Activated naive CD4-positive, alpha-beta T cell treated with anti-CD3 and anti-CD28 coated beads for 36 hours (primary cell): ENCODE results near the gene ARHGEF7. TPM values are rescaled to one million over a fixed set of nuclear protein-coding genes. Genes with fewer than 3 reads are reported as not detected.

ENCODE experiments used
- CTCF ChIA-PET: fragments of 350-600 bp; sonication (Branson Sonifier 250); formaldehyde crosslinking; loops from one replicate; lab custom pipeline; 2021; ENCODE audit warnings: antibody characterized with exemption; lab: Charles Lee
- DNase-seq: peaks from one replicate; pipeline ENCODE4 v3.0.0-alpha.2; 2020
- H3K27ac Mint-ChIP-seq: one replicate; pipeline ENCODE4 v1.8.0; 2021; ENCODE audit warnings: mild to moderate bottlenecking, mixed read lengths
- H3K27me3 Mint-ChIP-seq: one replicate; pipeline ENCODE4 v1.8.0; 2021; ENCODE audit warnings: low read depth, mixed read lengths
- H3K36me3 Mint-ChIP-seq: one replicate; pipeline ENCODE4 v1.8.0; 2021; ENCODE audit warnings: low read depth, mixed read lengths
- H3K4me1 Mint-ChIP-seq: one replicate; pipeline ENCODE4 v1.8.0; 2021; ENCODE audit warnings: low read depth, mixed read lengths
- H3K4me3 Mint-ChIP-seq: one replicate; pipeline ENCODE4 v1.8.0; 2021; ENCODE audit warnings: mild to moderate bottlenecking, moderate library complexity, mixed read lengths
- H3K9me3 Mint-ChIP-seq: one replicate; pipeline ENCODE4 v1.8.0; 2021; ENCODE audit warnings: mixed read lengths
- intact Hi-C: fragments of 100-400 bp; cut with micrococcal nuclease; formaldehyde crosslinking; loops from one replicate; pipeline ENCODE4 v1.15.1; 2023
- total RNA-seq, 2 experiments: library from RNA; stranded (reverse); gene quantifications; one replicate each; pipeline ENCODE4 v1.2.3, GENCODE V29; 2021

Gene ARHGEF7
- total RNA-seq, 2 experiments from 2014 or later, result 48.4 to 56.6 TPM

DNA sequence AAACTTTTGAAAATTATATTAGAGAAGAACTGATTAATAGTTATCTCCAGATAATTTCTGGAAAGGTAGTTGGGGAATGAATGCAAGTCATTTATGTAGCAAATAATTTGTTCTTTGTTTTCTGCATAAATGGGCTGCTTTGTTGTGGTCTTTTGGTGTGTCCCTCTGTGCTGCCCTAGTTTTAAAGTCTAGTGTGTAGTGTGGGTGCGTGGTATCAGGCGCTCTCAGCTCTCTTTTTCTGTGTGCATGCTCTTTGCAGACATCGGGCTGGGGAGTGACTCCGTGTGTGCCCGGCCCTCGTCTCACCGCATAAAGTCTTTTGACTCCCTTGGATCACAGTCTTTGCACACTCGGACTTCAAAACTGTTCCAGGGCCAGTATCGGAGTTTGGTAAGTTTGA lies 94.5 kb downstream of the ARHGEF7 start:
- no peak overlapping the region for H3K27ac Mint-ChIP-seq
- no peaks in the 10 kb centered on the region for H3K9me3 Mint-ChIP-seq
- CTCF ChIA-PET, result interaction anchor here (2.8 kb wide), 1 partner anchor 142 kb away, joined by 12 read pairs; no protein-coding TSS in a partner anchor
- no peak for DNase-seq
- H3K4me3 Mint-ChIP-seq, result no peak overlapping the region
- intact Hi-C loops, result no loop called here
- peaks cover 31% of the 10 kb centered on the region for H3K4me1 Mint-ChIP-seq
- peaks cover 7% of the 10 kb centered on the region for H3K36me3 Mint-ChIP-seq
- no peaks in the 10 kb centered on the region for H3K27me3 Mint-ChIP-seq

DNA sequence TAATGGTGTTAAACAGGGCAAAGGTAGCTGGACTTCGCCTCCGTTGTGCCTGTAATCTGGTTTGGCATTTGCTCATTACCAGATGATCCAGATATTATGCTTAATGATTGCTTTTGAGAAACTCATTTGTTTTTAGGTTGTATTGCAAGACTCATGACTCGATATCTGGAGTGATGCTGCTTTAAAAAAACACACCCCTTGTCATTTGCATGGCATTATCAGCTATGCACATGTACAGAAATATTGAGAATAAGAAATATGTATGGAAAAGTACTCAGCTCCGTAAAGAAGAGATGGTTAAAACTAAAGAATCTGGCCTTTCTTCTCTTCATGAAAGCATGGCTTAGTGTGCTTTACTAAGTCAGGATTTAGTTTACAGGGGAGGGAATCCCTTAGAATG lies 95.0 kb downstream of the ARHGEF7 start:
- no peak overlapping the region for H3K27ac Mint-ChIP-seq
- no peak for DNase-seq
- H3K27me3 Mint-ChIP-seq, result no peaks in the 10 kb centered on the region
- CTCF ChIA-PET, result interaction anchor here (2.8 kb wide), 1 partner anchor 143 kb away, joined by 12 read pairs; no protein-coding TSS in a partner anchor
- peaks cover 7% of the 10 kb centered on the region for H3K36me3 Mint-ChIP-seq
- H3K4me3 Mint-ChIP-seq, result no peak overlapping the region
- H3K4me1 Mint-ChIP-seq, result peaks cover 31% of the 10 kb centered on the region
- no peaks in the 10 kb centered on the region for H3K9me3 Mint-ChIP-seq
- intact Hi-C loops, result no loop called here

DNA sequence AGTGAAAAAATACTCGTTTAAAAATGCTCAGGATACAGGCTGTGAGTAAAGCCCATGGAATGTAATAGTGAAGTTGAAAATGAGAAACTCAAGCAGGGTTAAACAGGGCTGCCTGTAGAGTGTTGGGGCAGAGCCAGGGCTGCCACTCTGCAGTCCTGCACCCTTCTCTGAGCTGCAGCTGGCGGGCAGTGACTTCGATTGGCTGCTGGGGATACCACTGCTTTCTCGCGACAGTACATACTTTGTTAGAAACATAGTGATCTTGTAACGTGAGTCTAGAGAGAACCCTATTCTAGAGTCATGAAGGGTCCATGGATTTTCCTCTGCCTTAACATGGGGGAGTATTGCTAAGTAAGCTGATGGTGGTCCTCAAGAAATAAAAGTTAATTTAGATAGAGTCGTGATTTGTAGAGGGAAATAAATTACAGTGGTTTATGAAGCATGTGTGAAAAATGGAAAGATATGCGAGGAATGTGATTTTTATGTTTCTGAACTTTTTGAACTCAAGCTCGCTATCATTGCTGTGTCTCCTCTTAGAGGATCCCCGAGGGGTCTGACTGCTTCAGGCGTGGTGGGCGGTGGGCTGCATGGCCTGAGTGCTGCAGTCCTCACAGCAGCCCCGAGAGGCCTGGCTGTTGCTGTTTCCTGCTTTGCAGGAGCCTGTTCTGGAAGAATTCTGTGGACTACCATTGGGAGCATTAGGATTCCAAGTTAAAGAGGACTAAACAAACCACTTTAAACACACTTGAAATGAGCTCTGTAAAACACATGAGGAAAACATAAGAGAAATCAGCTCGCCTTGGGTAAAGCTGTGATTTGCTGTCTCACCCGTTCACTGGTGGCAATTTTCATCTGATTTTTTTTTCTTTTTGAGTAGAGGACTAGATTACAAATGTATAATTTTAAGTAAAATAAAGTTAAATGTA lies 95.7 kb downstream of the ARHGEF7 start:
- no peak for DNase-seq
- H3K27me3 Mint-ChIP-seq, result no peaks in the 10 kb centered on the region
- H3K27ac Mint-ChIP-seq, result no peak overlapping the region
- H3K4me1 Mint-ChIP-seq, result peaks cover 37% of the 10 kb centered on the region
- intact Hi-C loops, result no loop called here
- H3K36me3 Mint-ChIP-seq, result peaks cover 2% of the 10 kb centered on the region
- H3K9me3 Mint-ChIP-seq, result no peaks in the 10 kb centered on the region
- H3K4me3 Mint-ChIP-seq, result no peak overlapping the region
- CTCF ChIA-PET, result interaction anchor here (1.2 to 2.8 kb wide), 3 partner anchors 8 to 144 kb away, joined by 3 to 12 read pairs (median 5); no protein-coding TSS in a partner anchor

DNA sequence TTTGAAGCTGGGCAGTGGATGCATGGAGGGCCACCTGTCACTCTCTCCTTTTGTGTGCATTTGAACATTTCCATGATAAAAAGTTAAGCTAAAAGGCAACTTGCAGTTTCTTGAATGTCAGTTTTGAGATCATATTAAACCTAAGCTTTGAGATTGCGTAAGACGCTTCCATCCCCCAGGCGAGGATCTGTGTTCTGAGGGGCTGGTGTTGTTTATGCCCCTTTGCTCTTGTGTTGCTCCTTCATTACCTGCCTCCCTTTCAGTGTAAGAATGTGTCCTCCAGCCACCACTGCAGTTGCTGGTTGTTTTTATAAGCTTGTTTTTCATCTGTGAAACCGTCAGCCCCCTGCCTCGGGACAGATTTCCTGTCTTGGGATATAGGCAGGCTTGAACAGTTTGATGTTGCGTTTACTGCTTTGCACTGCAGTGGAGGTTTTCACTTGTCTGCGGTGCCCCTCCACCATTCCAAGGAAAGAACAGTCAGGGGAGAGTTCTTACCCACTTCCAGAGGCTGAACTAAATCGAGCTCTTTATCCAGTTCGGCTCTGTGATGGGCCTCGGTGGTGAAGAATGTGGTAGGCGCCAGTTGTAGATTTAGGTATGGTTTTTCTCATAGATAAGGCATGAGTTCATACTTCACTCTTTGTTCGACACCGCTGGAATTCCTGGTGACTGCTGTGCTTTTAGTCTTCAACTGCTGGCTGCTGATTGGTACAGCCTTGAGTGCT lies 96.8 kb downstream of the ARHGEF7 start:
- CTCF ChIA-PET, result interaction anchor here (1.2 to 2.8 kb wide), 3 partner anchors 10 to 145 kb away, joined by 3 to 12 read pairs (median 5); no protein-coding TSS in a partner anchor
- Mint-ChIP-seq H3K4me3 (no peak overlapping the region), H3K27me3 (no peaks in the 10 kb centered on the region), H3K27ac (no peak overlapping the region), H3K36me3 (peaks cover 2% of the 10 kb centered on the region), H3K4me1 (peaks cover 42% of the 10 kb centered on the region), H3K9me3 (no peaks in the 10 kb centered on the region)
- intact Hi-C loops, result no loop called here
- DNase-seq, result no peak

DNA sequence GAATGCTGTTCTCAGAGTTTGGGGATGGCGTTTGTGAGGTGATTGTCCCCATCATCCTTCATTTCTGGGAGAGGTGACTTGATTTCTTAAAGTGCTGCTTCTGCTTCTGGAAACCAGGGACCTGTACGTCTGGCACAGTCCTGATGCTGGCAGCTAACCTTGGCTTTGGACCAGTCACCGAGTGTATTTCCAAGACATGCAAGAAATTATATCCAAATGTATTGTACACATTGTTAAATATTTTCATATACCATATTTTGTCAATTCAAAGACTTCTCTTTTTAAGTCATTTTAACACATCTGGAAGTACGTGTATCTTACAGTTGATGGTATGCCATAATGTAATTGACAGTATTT lies 97.4 kb downstream of the ARHGEF7 start:
- Mint-ChIP-seq H3K27ac (no peak overlapping the region), H3K9me3 (no peaks in the 10 kb centered on the region), H3K27me3 (no peaks in the 10 kb centered on the region), H3K36me3 (peaks cover 2% of the 10 kb centered on the region), H3K4me1 (peaks cover 42% of the 10 kb centered on the region), H3K4me3 (no peak overlapping the region)
- intact Hi-C loops, result no loop called here
- no peak for DNase-seq
- CTCF ChIA-PET, result no interaction called here

DNA sequence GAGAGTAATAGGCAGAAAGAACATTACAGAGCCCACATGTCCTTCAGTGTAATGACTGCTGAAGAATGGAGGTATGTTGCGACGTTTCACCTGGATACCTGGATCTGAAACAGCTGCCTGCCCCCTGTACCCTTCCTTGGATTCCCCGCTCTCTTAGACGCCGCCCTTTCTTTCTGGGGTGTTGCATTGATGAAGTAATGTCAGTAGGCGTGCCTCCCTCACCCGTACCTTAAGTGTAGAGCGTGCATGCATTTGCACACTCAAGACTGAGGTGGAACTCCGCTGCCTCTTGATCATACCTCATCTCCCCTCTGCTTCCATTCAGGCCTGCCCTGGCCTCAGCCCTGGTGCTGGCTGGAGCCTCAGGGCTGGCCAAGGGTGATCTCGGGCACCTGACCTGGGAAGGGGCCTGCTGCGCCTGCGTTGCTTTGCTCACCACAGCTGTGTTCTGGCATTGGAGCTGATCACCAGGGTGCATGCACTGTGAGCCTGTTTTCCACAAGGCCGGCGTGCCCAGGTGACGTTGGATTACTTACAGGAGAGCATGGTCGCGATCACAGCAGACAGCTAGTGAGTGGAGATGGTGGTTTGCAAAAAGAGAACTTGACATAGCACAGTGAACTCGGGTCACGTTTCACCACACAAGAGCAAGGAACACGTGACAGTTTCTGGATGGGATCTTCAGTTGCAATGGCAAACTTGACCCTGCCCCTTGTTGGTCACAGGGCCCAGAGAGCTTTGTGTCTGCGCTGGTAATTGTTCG lies 99.0 kb downstream of the ARHGEF7 start:
- peaks cover 36% of the 10 kb centered on the region for H3K4me1 Mint-ChIP-seq
- no peak for DNase-seq
- no peaks in the 10 kb centered on the region for H3K27me3 Mint-ChIP-seq
- H3K4me3 Mint-ChIP-seq, result no peak overlapping the region
- peaks cover 2% of the 10 kb centered on the region for H3K36me3 Mint-ChIP-seq
- intact Hi-C loops, result no loop called here
- no peak overlapping the region for H3K27ac Mint-ChIP-seq
- CTCF ChIA-PET, result interaction anchor here (0.6 to 5.8 kb wide), 2 partner anchors 146 to 309 kb away, joined by 3 to 40 read pairs; no protein-coding TSS in a partner anchor
- no peaks in the 10 kb centered on the region for H3K9me3 Mint-ChIP-seq

DNA sequence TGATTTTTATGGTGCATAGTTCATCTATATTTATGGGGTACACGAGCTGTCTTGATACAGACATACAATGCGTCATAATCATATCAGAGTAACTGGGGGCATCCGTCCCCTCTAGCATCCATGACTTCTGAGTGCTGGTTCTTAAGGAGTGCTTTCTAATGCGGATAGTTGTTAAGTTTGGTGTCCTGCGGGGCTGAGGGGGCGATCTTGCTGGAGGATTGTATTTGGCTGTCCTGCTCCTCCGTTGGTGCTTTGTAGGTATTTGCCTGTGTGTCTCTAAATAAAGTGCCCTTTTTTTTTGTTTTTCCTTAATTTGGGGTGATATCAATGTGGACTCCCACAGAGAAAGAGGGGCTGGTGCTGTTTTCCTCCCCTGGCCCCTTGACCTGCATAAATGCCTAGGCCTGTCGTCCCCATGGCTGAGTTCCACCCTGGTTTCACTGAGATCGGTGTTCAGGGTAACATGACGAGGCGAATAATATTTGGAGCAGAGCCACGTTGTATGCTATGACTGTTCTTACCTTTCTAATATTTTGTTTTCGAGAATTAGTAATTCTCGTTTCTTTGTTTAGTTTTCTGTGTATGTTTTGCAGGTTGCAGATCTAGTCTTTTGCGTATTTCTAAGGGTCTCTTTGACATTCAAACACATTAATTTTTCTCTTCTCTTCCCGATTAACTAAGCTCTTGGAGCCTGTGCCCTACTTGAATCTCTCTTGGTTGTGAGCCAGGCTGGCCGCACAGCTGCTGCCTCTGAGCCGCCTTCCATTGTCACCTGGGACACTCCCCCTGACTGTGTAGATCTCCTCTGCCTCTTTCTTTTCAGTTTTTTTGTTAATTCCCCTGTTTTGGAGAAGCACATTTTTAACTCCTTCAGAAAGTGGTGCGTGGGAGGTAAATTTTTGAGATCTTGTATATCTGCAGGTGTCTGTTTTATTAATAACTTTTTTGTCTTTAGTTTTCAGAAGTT lies 100.3 kb downstream of the ARHGEF7 start:
- Mint-ChIP-seq H3K27me3 (no peaks in the 10 kb centered on the region), H3K4me1 (peaks cover 35% of the 10 kb centered on the region), H3K36me3 (peaks cover 6% of the 10 kb centered on the region), H3K4me3 (no peak overlapping the region), H3K27ac (no peak overlapping the region), H3K9me3 (no peaks in the 10 kb centered on the region)
- DNase-seq, result no peak
- CTCF ChIA-PET, result interaction anchor here (0.5 to 5.8 kb wide), 7 partner anchors 12 to 567 kb away, joined by 3 to 40 read pairs (median 4); no protein-coding TSS in a partner anchor
- intact Hi-C loops, result loop anchor here (1.0 kb wide), 2 partner anchors 61 to 300 kb away; partner anchors contain the start of gene ANKRD10

DNA sequence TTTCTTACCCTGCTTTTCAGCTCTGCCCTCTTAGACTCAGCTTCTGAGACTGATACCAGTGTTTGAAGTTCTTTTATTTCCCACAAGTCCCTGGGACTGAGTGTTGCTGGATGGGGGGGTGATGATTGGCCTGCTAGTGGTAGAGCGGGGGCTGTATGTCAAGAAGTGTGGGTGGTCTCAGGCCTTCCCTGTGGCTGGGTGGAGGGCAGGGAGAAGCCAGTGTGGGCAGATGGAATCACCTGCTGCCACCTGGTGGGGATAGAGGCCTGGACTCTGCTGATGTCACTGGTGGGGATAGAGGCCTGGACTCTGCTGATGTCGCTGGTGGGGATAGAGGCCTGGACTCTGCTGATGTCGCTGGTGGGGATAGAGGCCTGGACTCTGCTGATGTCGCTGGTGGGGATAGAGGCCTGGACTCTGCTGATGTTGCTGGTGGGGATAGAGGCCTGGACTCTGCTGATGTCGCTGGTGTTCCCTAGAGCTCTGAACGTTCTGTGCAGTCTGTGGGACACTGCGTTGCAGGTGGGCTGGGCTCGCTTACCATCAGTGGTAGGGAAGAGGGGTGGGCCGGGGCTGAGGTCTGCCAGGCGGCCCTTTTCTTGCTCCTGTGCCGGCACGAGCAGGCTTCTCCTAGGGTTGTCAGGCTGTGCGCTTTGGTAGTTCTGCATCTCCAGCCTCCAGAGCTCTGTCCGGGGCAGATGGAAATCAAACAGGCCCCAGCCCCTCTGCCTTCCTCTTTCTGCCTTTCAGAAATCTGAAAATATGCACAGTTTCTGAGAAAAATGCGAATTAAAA lies 101.3 kb downstream of the ARHGEF7 start:
- intact Hi-C loops, result loop anchor here (1.0 kb wide), 2 partner anchors 62 to 301 kb away; partner anchors contain the start of gene ANKRD10

DNA sequence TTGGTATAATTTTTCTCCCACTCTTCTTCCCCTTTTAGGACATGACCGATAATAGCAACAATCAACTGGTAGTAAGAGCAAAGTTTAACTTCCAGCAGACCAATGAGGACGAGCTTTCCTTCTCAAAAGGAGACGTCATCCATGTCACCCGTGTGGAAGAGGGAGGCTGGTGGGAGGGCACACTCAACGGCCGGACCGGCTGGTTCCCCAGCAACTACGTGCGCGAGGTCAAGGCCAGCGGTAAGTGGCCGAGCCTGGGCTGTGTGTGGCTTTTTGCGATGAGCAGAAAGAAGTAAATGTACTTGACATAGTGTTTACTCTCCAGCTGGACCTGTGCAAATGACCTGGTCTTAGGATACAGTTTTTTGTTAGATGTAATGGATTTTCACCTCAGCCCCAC lies 102.5 kb downstream of the ARHGEF7 start:
- CTCF ChIA-PET, result interaction anchor here (5.8 kb wide), 1 partner anchor 150 kb away, joined by 40 read pairs; no protein-coding TSS in a partner anchor
- Mint-ChIP-seq H3K36me3 (peaks cover 3% of the 10 kb centered on the region), H3K4me1 (peaks cover 19% of the 10 kb centered on the region), H3K27me3 (no peaks in the 10 kb centered on the region), H3K9me3 (no peaks in the 10 kb centered on the region), H3K27ac (no peak overlapping the region), H3K4me3 (no peak overlapping the region)
- intact Hi-C loops, result no loop called here
- no peak for DNase-seq

More for the DNA sequence above, 101.3 kb downstream of the ARHGEF7 start:
- no peaks in the 10 kb centered on the region for H3K9me3 Mint-ChIP-seq
- H3K27me3 Mint-ChIP-seq, result no peaks in the 10 kb centered on the region
- peaks cover 3% of the 10 kb centered on the region for H3K36me3 Mint-ChIP-seq
- CTCF ChIA-PET, result interaction anchor here (0.6 to 5.8 kb wide), 6 partner anchors 13 to 501 kb away, joined by 3 to 40 read pairs (median 4); no protein-coding TSS in a partner anchor
- peaks cover 27% of the 10 kb centered on the region for H3K4me1 Mint-ChIP-seq
- H3K27ac Mint-ChIP-seq, result no peak overlapping the region
- peak; percentile 62 for DNase-seq
- no peak overlapping the region for H3K4me3 Mint-ChIP-seq

DNA sequence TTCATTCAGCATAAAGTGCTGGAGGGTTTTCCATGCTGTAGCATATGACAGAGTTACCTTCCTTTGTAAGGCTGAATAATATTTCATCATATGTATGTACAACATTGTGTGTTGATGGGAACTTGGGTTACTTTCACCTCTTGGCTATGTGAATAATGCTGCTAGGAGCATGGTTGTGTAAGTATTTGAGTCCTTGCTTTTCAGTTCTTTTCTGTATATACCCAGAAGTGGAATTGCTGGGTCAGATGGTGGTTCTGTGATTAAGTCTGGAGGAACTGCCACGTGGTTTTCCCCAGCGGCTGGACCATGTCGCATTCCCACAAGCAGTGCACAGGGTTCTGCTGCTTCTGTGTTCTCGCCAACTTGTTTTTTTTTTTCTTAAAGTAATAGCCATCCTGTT lies 104.2 kb downstream of the ARHGEF7 start:
- H3K4me3 Mint-ChIP-seq, result no peak overlapping the region
- peaks cover 17% of the 10 kb centered on the region for H3K4me1 Mint-ChIP-seq
- no peaks in the 10 kb centered on the region for H3K27me3 Mint-ChIP-seq
- CTCF ChIA-PET, result no interaction called here
- DNase-seq, result no peak
- intact Hi-C loops, result no loop called here
- no peak overlapping the region for H3K27ac Mint-ChIP-seq
- peaks cover 3% of the 10 kb centered on the region for H3K36me3 Mint-ChIP-seq
- no peaks in the 10 kb centered on the region for H3K9me3 Mint-ChIP-seq
